GM19467 (cell line): ENCODE measurements around the gene PFDN2.

ENCODE experiments used
- ATAC-seq: cut with Tn5 transposase; IDR thresholded peaks from one replicate; pipeline ENCODE4 v1.9.1; 2021; ENCODE audit warnings: mild to moderate bottlenecking, moderate library complexity; ENCODE audit not compliant: unreplicated experiment

Gene PFDN2

DNA sequence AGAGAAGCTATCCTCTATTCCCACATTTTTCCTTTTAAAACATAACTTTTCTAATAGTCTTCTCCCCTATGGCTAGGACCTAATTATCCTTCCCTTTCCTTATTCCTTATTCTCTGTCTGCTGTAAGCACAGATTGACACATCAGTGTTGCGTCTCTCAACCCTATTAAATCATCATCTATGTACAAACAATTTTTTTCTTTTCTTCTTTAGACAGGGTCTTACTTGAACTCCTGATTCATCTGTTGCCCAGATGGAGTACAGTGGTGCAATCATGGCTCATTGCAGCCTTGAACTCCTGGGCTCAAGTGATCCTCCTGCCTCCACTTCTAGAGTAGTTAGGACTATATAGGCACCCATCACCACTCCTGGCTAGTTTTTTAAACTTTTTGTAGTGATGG lies 11.4 kb downstream of the PFDN2 start:
- ATAC-seq: no peak

DNA sequence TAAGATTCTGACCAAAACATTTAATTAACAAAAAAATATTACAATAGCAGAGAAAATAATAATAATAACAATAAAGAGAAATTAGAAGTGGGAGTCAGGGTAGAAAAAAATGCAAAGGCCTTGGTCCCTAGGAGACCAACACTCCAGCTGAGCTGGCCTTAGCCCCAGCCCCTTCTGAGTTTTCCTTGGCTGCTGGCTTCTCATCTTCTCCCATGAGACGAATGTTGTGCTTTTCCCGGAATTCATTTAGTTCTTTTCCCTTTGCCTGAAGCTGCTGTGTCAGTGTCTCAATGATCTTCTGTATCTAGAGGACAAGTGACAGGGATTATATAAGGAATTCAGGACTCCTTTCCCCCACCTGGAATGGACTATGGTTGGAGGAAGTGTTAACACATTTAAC lies 17.3 kb downstream of the PFDN2 start:
- ATAC-seq: no peak

DNA sequence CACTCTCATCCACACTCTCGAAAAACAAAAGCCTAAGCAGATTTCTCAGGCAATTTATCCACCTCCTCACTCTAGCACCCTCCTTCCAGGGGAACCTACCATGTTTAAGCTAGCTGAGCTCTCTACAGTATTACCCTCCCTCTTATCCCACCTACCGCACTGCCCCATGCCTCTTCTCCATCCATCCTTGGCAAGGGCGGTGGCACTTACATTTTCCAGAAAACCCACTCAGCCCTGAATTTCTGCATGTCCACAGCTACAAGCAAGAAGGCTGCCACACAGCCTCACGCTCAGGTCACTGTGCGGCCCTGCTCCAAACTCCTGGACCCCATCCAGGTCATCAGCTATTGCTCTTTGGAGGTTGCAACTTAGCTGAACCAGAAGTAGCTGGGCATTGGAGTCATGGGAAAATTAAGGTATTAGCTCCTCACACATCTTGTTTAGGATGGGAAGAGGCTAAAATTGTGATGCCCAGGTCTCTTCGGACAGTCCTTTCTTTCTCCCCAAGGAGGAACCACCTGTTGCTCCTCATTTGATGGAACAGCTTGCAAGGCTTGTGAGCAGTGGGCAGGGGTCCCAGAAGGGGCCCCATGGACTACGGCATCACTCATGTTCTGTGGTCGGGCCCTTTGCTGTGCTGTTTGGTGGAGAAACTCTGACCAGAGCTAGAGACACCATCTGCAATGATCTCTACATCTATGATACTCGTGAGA lies 18.6 kb downstream of the PFDN2 start:
- no peak for ATAC-seq

DNA sequence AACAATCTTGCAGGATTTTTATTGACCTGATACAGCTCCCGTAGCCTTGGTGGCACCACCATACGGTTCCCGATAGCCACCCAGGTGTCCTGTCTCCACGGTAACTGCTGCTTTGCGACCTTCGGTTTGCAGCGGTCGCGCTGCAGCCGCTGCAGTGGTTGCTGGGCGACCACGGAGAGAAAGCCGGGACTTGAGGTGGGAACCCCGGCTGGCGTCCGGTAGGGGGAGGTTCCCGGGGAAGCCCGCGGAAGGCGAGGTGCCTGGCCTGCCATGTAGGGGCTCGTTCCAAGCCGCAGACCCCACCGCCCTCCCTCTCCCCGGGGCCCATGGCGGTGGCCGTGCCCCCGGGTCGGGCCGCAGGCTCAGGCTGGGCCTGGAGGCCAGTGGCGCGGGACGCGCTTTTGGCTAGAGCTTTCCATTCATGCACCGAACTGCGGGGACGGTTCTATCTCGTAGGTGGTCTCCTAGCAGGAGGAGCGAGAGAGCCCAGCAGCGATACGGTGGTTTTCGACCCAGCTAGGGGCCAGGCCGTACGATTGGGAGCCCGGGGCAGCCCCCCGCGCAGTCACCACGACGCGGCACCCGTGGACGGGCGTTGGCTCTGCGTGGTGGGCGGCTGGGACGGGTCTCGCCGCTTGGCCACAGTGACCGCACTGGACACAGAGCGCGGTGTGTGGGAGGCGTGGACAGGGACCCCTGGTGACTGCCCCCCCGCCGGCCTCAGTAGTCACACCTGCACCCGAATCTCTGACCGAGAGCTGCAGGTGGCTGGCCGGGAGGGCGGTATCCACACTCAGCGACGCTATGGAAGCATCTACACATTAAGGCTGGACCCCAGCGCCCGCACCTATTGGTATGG lies 19.4 kb downstream of the PFDN2 start, which contains the start of gene KLHDC9:
TSS of gene KLHDC9 (plus strand) at position 152 of the 859 bp plus-strand sequence. CDS start at position 327, 175 bp downstream.
- peak; percentile 67 for ATAC-seq

DNA sequence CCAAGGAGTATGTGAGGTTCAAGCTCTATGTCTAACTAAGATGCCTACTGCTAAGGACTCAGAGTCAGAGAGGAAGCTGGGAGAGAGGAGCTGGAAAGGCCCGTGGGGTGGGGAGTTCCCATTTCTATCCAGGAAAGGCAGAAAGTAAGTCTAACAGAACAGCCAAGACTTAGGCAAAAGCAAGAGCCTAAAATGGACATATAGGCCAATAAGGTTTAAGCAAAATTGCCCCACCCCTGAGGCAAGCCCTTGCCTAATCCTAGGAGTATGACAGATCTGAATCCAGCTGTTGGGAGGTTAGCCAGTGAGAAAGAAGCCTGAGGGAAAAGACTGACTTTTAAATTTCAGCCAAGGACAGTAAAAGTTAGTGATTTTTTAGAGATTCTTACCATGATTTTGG lies 21.3 kb downstream of the PFDN2 start:
- no peak for ATAC-seq

DNA sequence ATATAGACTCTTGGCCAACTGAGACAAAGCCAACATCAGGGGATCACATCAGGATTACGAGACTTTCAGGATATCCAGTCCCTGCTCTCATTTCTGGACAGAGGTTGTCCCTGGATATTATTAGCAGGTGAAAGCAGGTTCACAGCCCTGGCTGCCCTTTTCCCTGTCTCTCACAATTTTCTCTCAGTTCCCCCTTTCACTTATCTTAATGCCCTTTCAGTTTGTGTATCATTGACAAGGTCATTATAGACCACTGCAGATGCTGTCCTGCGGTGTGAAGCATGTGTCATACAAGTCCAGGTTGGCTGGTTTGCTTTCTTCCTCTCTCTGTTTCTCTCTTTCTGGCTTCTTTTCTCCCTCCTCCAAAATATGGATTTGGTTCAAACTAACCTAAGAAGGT lies 21.8 kb downstream of the PFDN2 start:
- no peak for ATAC-seq

DNA sequence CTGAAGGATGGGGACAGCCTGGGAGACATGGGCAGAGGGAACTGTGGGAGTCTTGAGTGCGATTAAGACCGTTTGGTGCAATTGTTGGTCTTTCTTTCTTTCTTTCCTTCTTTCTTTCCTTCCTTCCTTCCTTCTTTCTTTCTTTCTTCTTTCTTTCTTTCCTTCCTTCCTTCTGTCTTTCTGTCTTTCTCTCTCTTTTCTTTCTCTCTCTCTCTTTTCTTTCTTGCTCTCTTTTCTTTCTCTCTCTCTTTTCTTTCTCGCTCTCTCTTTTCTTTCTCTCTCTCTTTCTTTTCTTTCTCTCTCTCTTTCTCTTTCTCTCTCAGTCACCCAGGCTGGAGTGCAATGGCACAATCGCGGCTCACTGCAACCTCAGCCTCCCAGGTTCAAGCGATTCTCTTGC lies 22.6 kb downstream of the PFDN2 start:
- ATAC-seq: no peak

DNA sequence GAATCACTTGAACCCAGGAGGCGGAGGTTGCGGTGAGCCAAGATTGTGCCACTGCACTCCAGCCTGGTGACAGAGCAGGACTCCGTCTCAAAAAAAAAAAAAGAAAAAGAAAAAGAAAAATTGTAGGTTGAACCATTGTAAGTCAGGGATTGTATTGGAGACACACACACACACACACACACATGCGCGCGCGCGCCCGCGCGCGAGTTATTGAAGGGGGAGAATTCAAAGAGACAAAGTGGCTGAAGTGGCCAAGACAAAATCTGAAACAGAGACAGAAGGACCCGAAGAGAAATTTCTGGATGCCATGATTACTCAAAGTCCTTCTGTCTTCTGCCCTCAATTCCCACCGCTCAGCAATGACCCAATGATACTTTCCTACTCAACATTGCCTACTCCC lies 23.4 kb downstream of the PFDN2 start:
- ATAC-seq: no peak

DNA sequence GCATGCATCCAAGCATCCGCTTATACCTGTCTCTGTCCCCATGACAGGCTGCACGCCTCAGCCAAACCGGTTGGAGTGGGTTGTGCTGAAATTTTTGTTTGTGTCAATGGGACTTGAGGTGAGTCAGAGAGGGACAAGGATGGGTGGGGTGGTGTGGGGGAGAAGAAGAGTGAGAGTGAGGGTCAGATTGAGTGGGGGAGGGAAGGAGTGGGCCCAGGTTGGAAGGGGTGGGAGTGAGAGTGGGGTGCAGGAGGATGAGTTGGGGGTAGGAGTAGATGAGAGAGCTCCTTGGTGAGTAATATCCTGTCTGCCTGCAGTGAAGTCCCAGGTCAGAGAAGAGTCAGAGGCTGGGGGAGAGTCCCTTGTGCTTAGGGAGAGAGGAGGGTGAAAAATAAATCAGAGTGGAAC lies 25.2 kb downstream of the PFDN2 start:
- ATAC-seq: no peak

DNA sequence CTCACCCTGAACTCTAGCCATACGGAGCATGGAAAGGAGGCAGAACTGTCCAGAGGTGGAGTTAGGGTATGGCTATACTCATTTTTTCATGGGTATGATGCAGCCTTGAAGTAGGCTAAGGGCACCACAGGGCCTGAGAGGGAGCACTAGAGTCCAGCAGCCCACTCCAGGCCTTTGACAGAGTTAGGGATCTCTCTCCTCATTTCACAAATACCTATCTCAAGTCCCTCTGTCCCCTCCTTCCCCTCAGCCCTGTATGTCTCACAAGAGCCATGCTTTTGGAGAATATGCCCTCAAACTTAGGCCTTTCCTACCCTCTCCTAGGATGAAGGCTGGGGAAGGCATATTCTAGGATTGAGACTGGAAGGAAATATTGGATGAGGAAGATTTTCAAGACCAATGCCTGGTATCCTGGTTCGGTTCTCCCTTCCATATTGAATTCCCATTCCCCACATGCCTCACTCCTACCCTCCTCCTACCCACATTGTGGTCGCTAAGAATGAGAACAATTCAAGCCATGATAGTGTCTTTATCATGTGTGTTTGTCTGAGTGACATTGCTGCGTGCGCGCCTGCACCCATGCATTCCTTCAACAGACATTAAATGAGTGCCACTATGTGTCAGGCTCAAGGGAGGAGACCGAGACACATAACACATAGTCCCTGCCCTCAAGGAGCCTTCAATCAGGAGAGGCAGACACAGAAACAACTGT lies 25.9 kb downstream of the PFDN2 start:
- no peak for ATAC-seq

DNA sequence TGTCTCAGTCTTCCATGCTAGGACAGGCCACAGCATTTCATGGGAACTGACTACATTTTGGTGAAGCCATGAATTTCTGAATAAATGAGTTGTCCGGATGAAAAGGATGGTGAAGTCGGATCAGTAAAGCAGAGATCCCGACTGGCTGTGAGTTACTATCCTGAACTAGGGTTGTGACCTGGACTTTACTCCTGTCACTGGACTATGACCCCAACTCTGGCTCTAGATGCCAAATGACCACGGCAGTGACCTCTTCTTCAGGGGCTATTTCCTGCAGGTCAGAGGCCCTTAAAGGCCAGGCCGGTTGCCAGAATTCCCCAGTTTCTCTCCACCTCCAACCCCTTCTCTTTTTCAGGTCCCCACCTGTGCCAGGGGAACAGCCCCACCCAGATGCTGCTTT lies 26.7 kb downstream of the PFDN2 start:
- no peak for ATAC-seq

DNA sequence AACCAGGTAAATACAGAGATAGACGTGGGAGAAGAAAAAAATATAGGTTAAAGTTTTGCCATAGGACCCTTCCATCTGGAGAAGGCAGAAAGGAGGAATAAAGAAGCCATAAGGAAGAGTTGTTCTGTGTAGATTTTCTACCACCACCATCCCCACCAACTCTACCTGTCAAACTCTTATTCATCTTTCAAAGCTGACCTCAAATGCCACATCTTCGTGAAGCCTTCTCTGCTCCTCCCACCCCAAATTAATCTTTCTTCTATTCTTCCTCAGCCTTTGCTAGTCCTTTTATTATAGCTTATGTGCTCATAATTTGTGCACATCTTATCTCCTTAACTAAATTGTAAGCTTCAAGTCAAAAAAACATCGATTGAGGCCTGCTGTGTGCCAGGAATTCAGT lies 27.2 kb downstream of the PFDN2 start:
- no peak for ATAC-seq

DNA sequence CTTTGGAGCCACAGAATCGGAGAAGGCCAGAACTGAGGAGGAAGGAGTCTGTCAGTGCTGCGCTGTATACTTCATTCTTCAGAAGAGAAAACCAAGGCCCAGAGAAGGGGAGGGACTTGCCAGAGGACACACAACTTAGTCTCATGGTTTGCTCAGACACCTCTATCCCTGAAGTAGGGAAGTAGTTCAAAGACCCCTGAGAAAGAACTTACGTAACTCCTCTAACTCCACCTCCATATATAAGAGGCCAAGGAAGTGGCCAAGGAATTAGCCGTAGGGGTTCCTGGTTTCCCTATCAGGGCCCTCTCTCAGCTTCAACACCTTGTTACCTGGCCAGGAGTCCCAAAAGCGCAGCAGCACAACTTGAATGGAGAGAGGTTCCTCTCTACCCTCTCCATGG lies 27.9 kb downstream of the PFDN2 start:
- no peak for ATAC-seq

DNA sequence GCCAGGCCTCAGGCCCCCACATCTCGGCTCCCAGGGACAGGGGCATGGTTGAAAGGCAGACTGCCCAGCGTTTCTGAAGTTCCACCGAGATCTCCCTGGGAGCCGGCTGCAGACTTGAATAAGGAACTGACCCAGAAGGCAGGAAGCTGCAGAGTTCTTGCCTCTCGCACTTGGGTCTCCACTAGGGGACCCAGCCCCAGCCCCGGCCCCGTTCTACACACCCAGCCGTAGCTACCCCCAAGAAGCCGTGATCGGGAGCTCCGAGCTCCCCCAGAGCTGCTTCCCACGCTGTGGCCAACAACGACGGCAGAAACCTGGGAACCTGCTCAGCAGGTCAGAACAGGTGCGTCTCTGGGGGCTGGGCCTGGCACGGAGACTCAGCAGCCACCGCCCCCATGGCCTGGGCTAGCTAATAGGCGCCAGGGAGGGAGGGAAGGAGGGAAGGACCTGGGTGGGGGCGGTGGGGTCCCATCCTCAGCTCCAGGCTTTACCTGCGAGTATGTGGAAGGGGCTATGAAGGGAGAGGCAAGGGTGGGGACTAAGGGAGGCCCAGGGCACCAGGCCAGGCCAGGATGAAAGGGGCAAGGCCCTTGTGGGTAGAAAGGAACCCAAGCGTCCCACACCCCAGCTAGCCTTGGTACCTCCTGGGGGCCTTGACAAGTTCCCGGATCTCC lies 28.4 kb downstream of the PFDN2 start, which contains the start of gene NECTIN4:
TSS of gene NECTIN4 (minus strand) at position 308 of the 674 bp plus-strand sequence. CDS start at position 46, 262 bp downstream.
- no peak for ATAC-seq

DNA sequence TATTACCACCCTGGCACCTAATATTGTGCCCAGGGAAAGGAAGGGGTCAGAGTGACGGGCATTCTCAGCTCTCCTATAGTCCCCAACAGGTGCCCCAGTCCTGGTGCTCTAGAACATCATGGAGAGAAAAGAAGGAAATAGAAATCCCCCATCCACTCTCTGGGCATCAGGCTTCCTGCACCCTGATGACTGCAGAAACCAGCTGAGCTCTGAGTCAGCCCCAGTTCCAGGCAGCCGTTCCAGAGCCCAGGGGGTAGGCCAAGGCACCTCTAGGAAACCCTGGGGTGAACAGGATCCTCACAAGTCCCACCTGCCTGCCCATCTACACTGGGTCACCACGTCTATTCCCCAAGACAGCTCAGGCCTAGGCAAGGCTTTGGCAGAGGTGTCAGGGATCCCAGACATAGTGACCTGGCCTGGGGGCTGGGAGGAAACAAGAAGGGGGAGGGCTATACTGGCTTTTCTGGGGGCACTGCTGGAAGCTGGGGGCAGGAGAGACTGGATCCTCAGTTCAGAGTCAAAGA lies 29.2 kb downstream of the PFDN2 start:
- no peak for ATAC-seq

DNA sequence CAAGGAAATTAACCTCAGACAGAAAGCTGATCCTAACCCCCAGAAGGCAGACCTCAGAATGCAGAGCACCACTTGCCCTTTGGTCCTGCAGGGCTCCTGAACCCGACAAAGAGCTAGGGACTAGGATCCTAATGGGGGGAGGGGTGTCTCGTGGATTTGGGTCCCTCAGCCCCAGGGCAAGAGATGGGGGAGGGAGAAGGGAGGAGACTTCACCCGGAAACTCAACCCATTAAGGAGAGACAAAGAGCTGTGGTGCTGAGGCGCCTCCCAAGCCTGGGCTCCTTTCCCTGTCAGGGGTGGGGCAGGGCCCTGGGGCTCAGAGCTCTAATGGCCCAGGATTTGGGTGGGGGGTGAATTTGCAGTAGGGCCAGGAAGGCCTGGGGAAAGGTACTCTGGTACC lies 31.4 kb downstream of the PFDN2 start:
- no peak for ATAC-seq

DNA sequence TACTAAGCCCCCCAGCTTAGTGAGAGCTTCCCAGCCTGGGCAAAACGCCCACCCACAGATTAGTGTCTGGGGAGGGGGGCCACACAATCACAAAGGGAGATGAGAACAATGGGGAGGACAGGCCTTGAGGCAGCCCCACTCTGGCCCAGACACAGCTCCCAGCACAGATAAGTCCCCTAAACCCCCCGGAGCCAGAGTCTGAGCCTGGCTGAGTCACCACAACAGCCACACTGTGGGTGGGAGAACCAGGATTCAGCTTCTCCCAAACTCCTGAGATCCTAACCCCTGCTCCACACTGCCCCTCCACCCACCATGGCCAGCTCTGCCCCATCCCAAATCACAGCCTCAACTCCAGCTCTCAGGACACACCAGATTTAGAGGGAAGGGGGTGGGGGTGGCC lies 32.7 kb downstream of the PFDN2 start:
- no peak for ATAC-seq

DNA sequence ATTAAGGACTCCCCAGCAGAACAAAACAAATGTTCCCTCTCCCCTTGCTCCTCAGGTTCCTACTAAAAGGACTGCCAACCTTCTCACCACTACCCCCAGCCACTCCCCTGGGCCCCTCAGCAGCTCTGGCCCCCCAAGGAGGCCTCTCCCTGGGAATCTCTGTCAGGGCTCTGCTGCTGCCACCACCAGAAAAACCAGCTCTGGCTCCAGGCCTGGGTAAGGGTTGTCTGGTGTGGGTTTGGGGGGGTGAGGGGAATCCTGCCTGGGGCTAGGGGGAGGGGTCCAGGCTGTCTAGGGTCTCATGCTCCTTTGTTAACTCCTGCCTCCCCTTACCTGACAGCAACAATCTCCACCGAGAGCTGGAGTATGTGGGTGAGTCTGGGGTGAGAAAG lies 33.2 kb downstream of the PFDN2 start:
- ATAC-seq: no peak

DNA sequence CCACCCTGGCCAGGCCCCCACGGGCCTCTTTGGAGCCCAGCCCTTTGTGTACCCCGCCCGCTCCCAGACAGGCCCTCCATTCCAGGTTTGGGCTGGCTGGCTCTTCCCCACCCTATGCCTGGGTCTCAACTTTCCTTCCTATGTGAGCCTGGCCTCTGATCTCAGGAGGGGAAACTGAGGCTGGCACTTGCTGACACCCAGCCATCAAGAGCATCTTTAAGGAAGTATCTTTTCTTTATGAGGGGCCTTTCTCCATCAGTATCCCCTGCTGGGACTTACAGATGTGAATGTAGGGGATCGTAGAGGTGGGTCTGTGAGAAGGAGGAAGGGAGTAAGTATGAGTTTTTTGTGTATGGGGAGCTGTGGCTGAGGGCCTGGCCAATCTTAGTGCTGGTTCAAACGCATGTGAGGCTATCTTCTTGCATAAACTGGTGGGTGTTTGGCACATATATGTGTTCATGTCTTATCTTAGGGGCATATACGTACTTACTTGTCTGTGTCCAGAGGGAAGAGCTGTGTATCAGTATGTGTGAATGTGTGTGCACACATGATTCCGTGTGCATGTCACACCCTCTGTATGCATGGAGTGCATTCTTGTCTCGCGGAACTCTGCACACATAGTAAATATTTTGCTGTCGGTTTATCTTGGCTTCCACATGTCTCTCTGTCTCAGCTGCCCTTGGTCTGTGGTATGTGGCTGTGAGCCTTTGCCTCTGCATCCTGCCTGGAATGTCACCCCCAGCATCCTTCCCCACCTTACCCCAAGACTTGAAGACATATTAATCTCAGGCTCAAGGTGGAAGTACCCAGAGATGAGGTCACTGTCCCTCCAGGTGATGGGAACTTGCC lies 33.9 kb downstream of the PFDN2 start:
- no peak for ATAC-seq
